Activated T-helper 2 cell treated with anti-CD3 and anti-CD28 coated beads, Interferon-gamma antibody, Interleukin-2, Interleukin-4, amounts not matched to agents 10 μg/mL and 5 μg/mL and 100 μg/mL, durations not matched to agents 14 hours and 24 hours and 36 hours (primary cell): ENCODE results near the gene TAC3. TPM values are rescaled to one million over a fixed set of nuclear protein-coding genes. Genes with fewer than 3 reads are reported as not detected.

Experiments
- DNase-seq: peaks from one replicate; pipeline ENCODE4 v3.0.0; 2021; ENCODE audit warnings: low spot score
- H3K27ac Mint-ChIP-seq: one replicate; pipeline ENCODE4 v1.8.0; 2021; ENCODE audit warnings: mixed read lengths
- H3K27me3 Mint-ChIP-seq: one replicate; pipeline ENCODE4 v1.8.0; 2021; ENCODE audit warnings: low read depth, mixed read lengths
- H3K36me3 Mint-ChIP-seq: one replicate; pipeline ENCODE4 v1.8.0; 2021; ENCODE audit warnings: low read depth, mixed read lengths
- H3K4me1 Mint-ChIP-seq: one replicate; pipeline ENCODE4 v1.8.0; 2021; ENCODE audit warnings: low read depth, mixed read lengths
- H3K4me3 Mint-ChIP-seq: one replicate; pipeline ENCODE4 v1.8.0; 2021; ENCODE audit warnings: low read depth, mild to moderate bottlenecking, moderate library complexity, mixed read lengths
- H3K9me3 Mint-ChIP-seq: one replicate; pipeline ENCODE4 v1.8.0; 2021; ENCODE audit warnings: mixed read lengths
- intact Hi-C: fragments of 100-400 bp; cut with micrococcal nuclease; formaldehyde crosslinking; loops from one replicate; pipeline ENCODE4 v1.15.1; 2023
- total RNA-seq: library from RNA; stranded (reverse); gene quantifications from 2 replicates; pipeline ENCODE4 v1.2.3, GENCODE V29; 2022

The TAC3 gene
- total RNA-seq, 1 donor from 2014 or later: not detected

GRCh38 chr12:57009949-57010626 lies 6.2 kb downstream of the TAC3 start:
- Mint-ChIP-seq H3K27me3 (peaks cover 8% of the 10 kb centered on the region), H3K27ac (no peak overlapping the region), H3K4me3 (no peak overlapping the region), H3K36me3 (peaks cover 3% of the 10 kb centered on the region), H3K9me3 (no peaks in the 10 kb centered on the region), H3K4me1 (peaks cover 43% of the 10 kb centered on the region)
- no peak for DNase-seq
- intact Hi-C loops: loop anchor here (2.0 to 5.0 kb wide), 4 partner anchors 17 to 172 kb away; partner anchors contain the start of gene LRP1

- Mint-ChIP-seq H3K27me3 (no peaks in the 10 kb centered on the region), H3K4me1 (peaks cover 46% of the 10 kb centered on the region), H3K27ac (peak overlapping the region; percentile 89), H3K36me3 (peaks cover 18% of the 10 kb centered on the region), H3K4me3 (no peak overlapping the region), H3K9me3 (no peaks in the 10 kb centered on the region)
- intact Hi-C loops: loop anchor here (1.0 to 5.0 kb wide), 4 partner anchors 56 to 174 kb away; partner anchors contain the start of gene LRP1
- no peak for DNase-seq
These were observed 8.2 kb downstream of the TAC3 start for GRCh38 chr12:57008178-57008577.

- Mint-ChIP-seq H3K4me3 (peak overlapping the region; percentile 86), H3K36me3 (peaks cover 28% of the 10 kb centered on the region), H3K27ac (peak overlapping the region; percentile 89), H3K27me3 (no peaks in the 10 kb centered on the region), H3K4me1 (peaks cover 41% of the 10 kb centered on the region), H3K9me3 (no peaks in the 10 kb centered on the region)
- intact Hi-C loops: loop anchor here (5.0 kb wide), 2 partner anchors 120 to 175 kb away; partner anchors contain the start of gene LRP1
- no peak for DNase-seq
These were observed 9.4 kb downstream of the TAC3 start for GRCh38 chr12:57006809-57007475.

DNA sequence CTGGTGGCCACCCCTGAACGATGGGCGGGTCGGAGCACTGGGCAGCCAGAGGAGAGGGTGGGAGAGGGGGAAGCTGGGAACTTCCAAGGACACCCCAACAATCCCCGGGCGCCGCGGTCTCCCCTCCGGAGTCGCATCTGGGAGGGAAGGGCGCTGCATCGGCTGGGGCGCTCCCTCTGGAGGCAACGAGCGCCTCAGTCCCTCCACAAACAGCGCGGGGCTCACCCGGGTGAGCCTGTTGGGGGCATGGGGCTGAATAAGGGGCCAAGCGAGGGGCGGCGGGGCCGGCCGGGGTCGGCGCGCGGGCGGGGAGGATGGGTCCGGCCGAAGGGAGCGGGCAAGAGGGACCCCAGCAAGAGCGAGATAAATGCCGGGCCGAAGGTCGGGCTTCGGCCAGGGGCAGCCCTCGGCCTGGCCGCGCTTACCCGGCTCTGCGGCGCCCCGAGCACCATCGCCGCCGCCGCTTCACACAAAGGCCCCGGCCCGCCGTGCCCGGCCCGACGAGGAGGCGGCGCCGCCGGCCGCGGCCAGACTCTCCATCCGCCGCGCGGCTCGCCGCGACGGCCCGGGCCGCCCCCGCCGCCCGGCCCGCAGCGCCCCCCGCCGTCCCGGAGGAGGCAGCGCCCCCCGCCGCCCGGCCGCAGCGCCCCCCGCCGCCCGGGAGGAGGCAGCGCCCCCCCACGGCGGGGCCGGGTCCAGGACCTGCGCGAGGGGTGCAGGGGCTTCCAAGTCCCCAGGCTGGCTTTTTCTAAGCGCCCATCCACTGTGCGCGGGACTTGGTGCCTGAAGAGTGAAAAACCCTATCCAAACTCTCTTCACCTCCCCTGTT lies 10.1 kb downstream of the TAC3 start, which contains the start of gene ZBTB39:
Gene ZBTB39, minus strand, starts transcription at position 567 of the 829 bp plus-strand sequence. CDS start 1,629 bp downstream, outside the sequence.
- DNase-seq: peak; percentile 60
- intact Hi-C loops: loop anchor here (5.0 kb wide), 2 partner anchors 121 to 176 kb away; partner anchors contain the start of gene LRP1
- Mint-ChIP-seq H3K36me3 (peaks cover 36% of the 10 kb centered on the region), H3K9me3 (no peaks in the 10 kb centered on the region), H3K4me1 (peaks cover 39% of the 10 kb centered on the region), H3K4me3 (peak within 1 kb of the TSS; percentile 95), H3K27ac (peak within 1 kb of the TSS; percentile 89), H3K27me3 (no peaks in the 10 kb centered on the region)

GRCh38 chr12:57004651-57005050 lies 11.7 kb downstream of the TAC3 start:
- Mint-ChIP-seq H3K4me3 (no peak overlapping the region), H3K9me3 (no peaks in the 10 kb centered on the region), H3K27ac (no peak overlapping the region), H3K36me3 (peaks cover 47% of the 10 kb centered on the region), H3K27me3 (no peaks in the 10 kb centered on the region), H3K4me1 (peaks cover 47% of the 10 kb centered on the region)
- DNase-seq: no peak
- intact Hi-C loops: loop anchor here (5.0 kb wide), 2 partner anchors 123 to 178 kb away; partner anchors contain the start of gene LRP1

- Mint-ChIP-seq H3K9me3 (no peaks in the 10 kb centered on the region), H3K27me3 (no peaks in the 10 kb centered on the region), H3K4me1 (peaks cover 56% of the 10 kb centered on the region), H3K36me3 (peaks cover 53% of the 10 kb centered on the region), H3K4me3 (peak overlapping the region; percentile 34), H3K27ac (no peak overlapping the region)
- DNase-seq: no peak
- intact Hi-C loops: no loop called here
These were observed 12.9 kb downstream of the TAC3 start for GRCh38 chr12:57003395-57003794.

DNA sequence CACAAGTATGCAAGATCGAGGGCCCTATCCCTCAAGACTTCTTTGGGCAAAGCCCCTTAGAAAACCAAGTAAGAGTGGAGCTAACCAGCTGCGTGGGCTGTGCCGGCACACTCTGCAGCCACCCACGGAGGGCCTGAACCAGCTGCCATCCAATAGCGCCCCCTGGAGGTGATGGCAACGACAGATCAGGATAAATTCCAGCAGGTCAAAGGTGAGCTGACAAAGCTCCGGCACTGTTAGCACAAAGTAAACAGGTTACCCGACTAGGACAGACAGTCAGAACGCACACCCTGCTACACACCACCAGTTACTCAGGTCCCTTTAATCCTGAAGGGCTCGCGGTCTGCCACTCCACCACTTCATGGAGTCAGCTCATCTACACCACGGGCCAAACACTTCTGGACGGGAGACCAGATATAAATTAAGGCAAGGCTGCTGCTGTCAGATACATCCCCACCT lies 14.9 kb downstream of the TAC3 start:
- H3K4me1 Mint-ChIP-seq: peaks cover 42% of the 10 kb centered on the region
- H3K27ac Mint-ChIP-seq: no peak overlapping the region
- H3K9me3 Mint-ChIP-seq: no peaks in the 10 kb centered on the region
- peak; percentile 61 for DNase-seq
- intact Hi-C loops: loop anchor here (1.0 kb wide), 1 partner anchor 244 kb away; no protein-coding TSS in a partner anchor
- H3K36me3 Mint-ChIP-seq: peaks cover 61% of the 10 kb centered on the region
- H3K27me3 Mint-ChIP-seq: no peaks in the 10 kb centered on the region
- no peak overlapping the region for H3K4me3 Mint-ChIP-seq

- no peak for DNase-seq
- Mint-ChIP-seq H3K27me3 (no peaks in the 10 kb centered on the region), H3K4me3 (no peak overlapping the region), H3K9me3 (no peaks in the 10 kb centered on the region), H3K27ac (no peak overlapping the region), H3K4me1 (peaks cover 38% of the 10 kb centered on the region), H3K36me3 (peaks cover 64% of the 10 kb centered on the region)
- intact Hi-C loops: no loop called here
These were observed 15.9 kb downstream of the TAC3 start for GRCh38 chr12:57000393-57000792.

DNA sequence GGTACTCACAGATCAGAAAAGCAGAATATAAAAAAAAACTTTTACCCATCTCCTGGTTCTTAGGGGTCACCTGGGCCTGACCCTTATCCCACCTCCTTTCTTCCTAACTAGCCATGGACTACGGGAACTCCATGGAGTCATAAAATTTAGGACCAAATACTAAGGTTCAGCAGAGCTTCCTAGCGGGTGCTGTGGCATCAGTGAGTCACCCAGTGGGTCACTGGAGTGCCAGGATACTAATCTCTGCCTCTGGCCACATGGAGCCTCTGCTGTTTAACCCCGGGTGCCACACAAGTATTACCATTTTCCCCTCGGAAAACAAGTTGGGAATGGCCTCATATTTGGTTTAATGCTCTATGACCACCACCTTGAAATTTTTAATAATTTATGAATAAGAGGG lies 16.9 kb downstream of the TAC3 start:
- Mint-ChIP-seq H3K27ac (peak overlapping the region; percentile 91), H3K4me1 (peaks cover 33% of the 10 kb centered on the region), H3K9me3 (no peaks in the 10 kb centered on the region), H3K27me3 (no peaks in the 10 kb centered on the region), H3K36me3 (peaks cover 59% of the 10 kb centered on the region), H3K4me3 (no peak overlapping the region)
- DNase-seq: no peak
- intact Hi-C loops: no loop called here

- no peaks in the 10 kb centered on the region for H3K9me3 Mint-ChIP-seq
- intact Hi-C loops: no loop called here
These were observed 17.3 kb downstream of the TAC3 start for GRCh38 chr12:56998981-56999380.

DNA sequence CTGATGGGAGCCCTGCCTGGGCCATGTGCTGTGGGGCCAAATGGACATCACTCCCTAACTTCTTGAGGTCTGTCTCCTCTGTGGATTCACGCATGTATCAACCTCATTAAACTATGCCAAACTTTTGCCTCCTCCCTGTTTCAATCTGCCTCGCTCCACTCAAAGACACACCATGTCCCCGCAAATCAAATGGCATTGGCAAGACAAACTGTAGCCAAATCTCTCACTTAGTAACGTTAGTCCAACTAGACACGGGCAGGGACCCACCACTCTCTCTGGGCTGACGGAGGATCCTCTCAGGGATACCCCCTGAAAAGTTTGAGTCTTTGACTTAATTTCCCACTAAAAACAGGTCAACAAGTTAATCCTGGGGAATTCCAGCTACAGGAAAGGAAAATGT lies 18.0 kb downstream of the TAC3 start:
- no peaks in the 10 kb centered on the region for H3K27me3 Mint-ChIP-seq
- intact Hi-C loops: no loop called here
- DNase-seq: no peak
- H3K9me3 Mint-ChIP-seq: no peaks in the 10 kb centered on the region
- peaks cover 32% of the 10 kb centered on the region for H3K4me1 Mint-ChIP-seq
- H3K4me3 Mint-ChIP-seq: no peak overlapping the region
- H3K27ac Mint-ChIP-seq: peak overlapping the region; percentile 34
- H3K36me3 Mint-ChIP-seq: peaks cover 47% of the 10 kb centered on the region

More at GRCh38 chr12:56998981-56999380, 17.3 kb downstream of the TAC3 start:
- Mint-ChIP-seq H3K36me3 (peaks cover 54% of the 10 kb centered on the region), H3K27ac (peak overlapping the region; percentile 91), H3K4me3 (no peak overlapping the region), H3K4me1 (peaks cover 32% of the 10 kb centered on the region), H3K27me3 (no peaks in the 10 kb centered on the region)
- no peak for DNase-seq

- Mint-ChIP-seq H3K27me3 (no peaks in the 10 kb centered on the region), H3K9me3 (no peaks in the 10 kb centered on the region), H3K36me3 (peaks cover 36% of the 10 kb centered on the region), H3K27ac (no peak overlapping the region), H3K4me3 (no peak overlapping the region), H3K4me1 (peaks cover 32% of the 10 kb centered on the region)
- DNase-seq: no peak
- intact Hi-C loops: no loop called here
These were observed 19.4 kb downstream of the TAC3 start for GRCh38 chr12:56996793-56997545.
